Measurements from ENCODE around the gene C2orf69. TPM values are rescaled to one million over a fixed set of nuclear protein-coding genes. Genes with fewer than 3 reads are reported as not detected.

Gene C2orf69
- total RNA-seq, 1 experiment from 2014 or later, result 22.0 TPM

DNA sequence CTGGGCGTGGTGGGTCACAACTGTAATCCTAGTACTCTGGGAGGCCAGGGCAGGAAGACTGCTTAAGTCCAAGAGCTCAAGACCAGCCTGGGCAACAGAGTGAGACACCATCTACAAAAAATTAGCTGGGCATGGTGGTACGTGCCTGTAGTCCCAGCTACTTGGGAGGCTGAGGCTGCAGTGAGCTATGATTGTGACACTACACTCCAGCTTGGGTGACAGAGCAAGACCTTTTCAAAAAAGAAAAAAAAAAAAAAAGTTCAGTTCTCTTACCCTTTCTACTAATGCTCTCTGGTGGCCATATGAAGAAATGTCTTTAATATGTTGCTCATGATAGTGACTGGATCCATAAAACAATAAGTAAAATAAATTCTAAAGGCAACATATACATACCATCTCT lies 29.3 kb downstream of the C2orf69 start:
- no peak overlapping the region for H3K27ac ChIP-seq (ENCODE audit: insufficient read length, low read depth, low read length)
- H2BK12ac ChIP-seq (ENCODE audit: insufficient read length, low read depth, low read length), result no peak overlapping the region
- Mint-ChIP-seq H3K27ac (no peak overlapping the region), H3K27me3 (ENCODE audit: low read depth) (no peaks in the 10 kb centered on the region), H3K4me3 (no peak overlapping the region), H3K36me3 (ENCODE audit: insufficient read depth in 1 of 3, low read depth in 3 of 3) (peaks cover 29 to 64% (median 63%) of the 10 kb centered on the region in 3 experiments), H3K4me1 (no peaks in the 10 kb centered on the region), H3K9me3 (no peaks in the 10 kb centered on the region)
- H3K9me3 ChIP-seq (ENCODE audit: control insufficient read depth, low read depth, low read length), result no peaks in the 10 kb centered on the region
- H3K23ac ChIP-seq (ENCODE audit: insufficient read length, low read depth, low read length), result no peak overlapping the region
- no peak overlapping the region for H2BK120ac ChIP-seq (ENCODE audit: low read depth, low read length, poor library complexity, severe bottlenecking)
- H3K4me1 ChIP-seq (ENCODE audit: insufficient read depth, low read length), result no peaks in the 10 kb centered on the region
- H3K9ac ChIP-seq (ENCODE audit: extremely low read depth, insufficient read length, low read length), result no peak overlapping the region
- H3K56ac ChIP-seq (ENCODE audit: insufficient read length, low read depth, low read length), result no peak overlapping the region
- H2AK5ac ChIP-seq (ENCODE audit: insufficient read length, low read length), result no peak overlapping the region
- no peak overlapping the region for H2BK15ac ChIP-seq (ENCODE audit: low read depth, low read length)
- H3K27me3 ChIP-seq (ENCODE audit: insufficient read depth, low read length), result no peaks in the 10 kb centered on the region
- H3K18ac ChIP-seq (ENCODE audit: insufficient read length, low read depth, low read length), result no peak overlapping the region
- H4K20me1 ChIP-seq (ENCODE audit: control insufficient read depth, insufficient read depth, insufficient read length), result no peaks in the 10 kb centered on the region
- DNase-seq, result no peak
- no peak overlapping the region for H3K4ac ChIP-seq (ENCODE audit: low read depth, low read length)
- H3K4me2 ChIP-seq (ENCODE audit: insufficient read depth, insufficient read length, low read length), result no peak overlapping the region
- H4K8ac ChIP-seq (replicated peaks; ENCODE audit: insufficient read length, low read depth, low read length), result no peak overlapping the region
- no peaks in the 10 kb centered on the region for H3K79me2 ChIP-seq (ENCODE audit: insufficient read depth, low read length)
- no peaks in the 10 kb centered on the region for H3K79me1 ChIP-seq (ENCODE audit: insufficient read depth, low read depth, low read length, poor library complexity, severe bottlenecking)
- H3K14ac ChIP-seq (ENCODE audit: insufficient read depth, low read length), result no peak overlapping the region
- H2BK20ac ChIP-seq (ENCODE audit: low read depth, low read length, poor library complexity, severe bottlenecking), result no peak overlapping the region
- no peak overlapping the region for H4K91ac ChIP-seq (ENCODE audit: insufficient read length, low read depth, low read length)
- no peaks in the 10 kb centered on the region for H3K23me2 ChIP-seq (ENCODE audit: insufficient read length, low read depth, low read length, poor library complexity, severe bottlenecking)
- no peak overlapping the region for H3T11ph ChIP-seq (ENCODE audit: low read length)
- H2AFZ ChIP-seq (ENCODE audit: low read length), result no peak overlapping the region
- WGBS (ENCODE audit: extremely low coverage, insufficient read length, low lambda C conversion rate), result no CpG with 5 or more reads among the region's 2 CpGs
- TF ChIP-seq, protein P1, sequence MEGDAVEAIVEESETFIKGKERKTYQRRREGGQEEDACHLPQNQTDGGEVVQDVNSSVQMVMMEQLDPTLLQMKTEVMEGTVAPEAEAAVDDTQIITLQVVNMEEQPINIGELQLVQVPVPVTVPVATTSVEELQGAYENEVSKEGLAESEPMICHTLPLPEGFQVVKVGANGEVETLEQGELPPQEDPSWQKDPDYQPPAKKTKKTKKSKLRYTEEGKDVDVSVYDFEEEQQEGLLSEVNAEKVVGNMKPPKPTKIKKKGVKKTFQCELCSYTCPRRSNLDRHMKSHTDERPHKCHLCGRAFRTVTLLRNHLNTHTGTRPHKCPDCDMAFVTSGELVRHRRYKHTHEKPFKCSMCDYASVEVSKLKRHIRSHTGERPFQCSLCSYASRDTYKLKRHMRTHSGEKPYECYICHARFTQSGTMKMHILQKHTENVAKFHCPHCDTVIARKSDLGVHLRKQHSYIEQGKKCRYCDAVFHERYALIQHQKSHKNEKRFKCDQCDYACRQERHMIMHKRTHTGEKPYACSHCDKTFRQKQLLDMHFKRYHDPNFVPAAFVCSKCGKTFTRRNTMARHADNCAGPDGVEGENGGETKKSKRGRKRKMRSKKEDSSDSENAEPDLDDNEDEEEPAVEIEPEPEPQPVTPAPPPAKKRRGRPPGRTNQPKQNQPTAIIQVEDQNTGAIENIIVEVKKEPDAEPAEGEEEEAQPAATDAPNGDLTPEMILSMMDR (conservative IDR thresholded peaks at IDR 0.05), result peak; percentile 62
- H2BK5ac ChIP-seq (ENCODE audit: insufficient read length, low read length), result no peak overlapping the region
- no peak overlapping the region for H4K5ac ChIP-seq (ENCODE audit: insufficient read length, low read depth, low read length)

Data from H9 (cell line).